ENCODE measurements around the gene CLDN12. TPM values are rescaled to one million over a fixed set of nuclear protein-coding genes. Genes with fewer than 3 reads are reported as not detected.

The CLDN12 gene
- total and polyA plus RNA-seq, 2 of the 4 experiments (the other 2 are of a cell fraction): 33.4 to 46.4 TPM

DNA sequence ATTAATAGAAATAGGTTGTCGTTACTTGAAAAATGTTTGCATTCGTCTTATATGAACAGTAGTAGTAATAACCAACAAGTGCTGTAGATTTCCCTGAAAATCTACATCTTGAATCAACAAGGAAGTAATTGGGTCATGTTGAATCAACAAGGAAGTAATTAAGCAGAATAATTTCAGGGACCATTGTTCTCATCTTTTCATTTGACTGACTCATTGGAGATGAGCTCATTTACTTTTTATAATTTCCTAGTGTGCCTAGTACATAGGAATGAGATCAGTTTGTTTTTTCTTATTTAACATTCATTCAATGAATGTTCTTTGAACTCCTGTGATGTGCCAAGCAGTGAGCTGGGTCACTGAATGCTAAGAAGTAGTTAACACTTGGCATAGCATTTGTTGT is 8.2 kb downstream of the CLDN12 start:
- Histone ChIP-seq H3K27ac (ENCODE audit: insufficient read depth, low read length) (no peak overlapping the region), H2AFZ (replicated peaks; ENCODE audit: low read length, poor library complexity) (no peak overlapping the region), H3K14ac (replicated peaks; ENCODE audit: low read depth, low read length) (no peak overlapping the region), H2BK15ac (ENCODE audit: low read depth, low read length) (no peak overlapping the region), H3K18ac (ENCODE audit: low read depth, low read length) (no peak overlapping the region), H3K36me3 (ENCODE audit: control insufficient read depth, insufficient read depth, low read length) (peaks cover 22% of the 10 kb centered on the region), H3K23ac (ENCODE audit: low read depth, low read length) (no peak overlapping the region), H3K4me1 (ENCODE audit: control insufficient read depth, insufficient read depth, low read length) (no peaks in the 10 kb centered on the region), H4K5ac (ENCODE audit: low read depth, low read length) (no peak overlapping the region), H2BK20ac (ENCODE audit: low read depth, low read length) (no peak overlapping the region), H3K56ac (ENCODE audit: extremely low read depth, insufficient read depth, low read length) (no peak overlapping the region), H2BK120ac (ENCODE audit: low read depth, low read length) (no peak overlapping the region), H3K9me1 (ENCODE audit: insufficient read depth, low read length) (peaks cover 4% of the 10 kb centered on the region; the same call in 1 of the 2 replicates), H4K8ac (ENCODE audit: low read depth in 2 of 2, low read length in 2 of 2) (no peak overlapping the region), H3K4me2 (ENCODE audit: low read depth, low read length) (no peak overlapping the region), H3K4me3 (ENCODE audit: insufficient read depth, low read depth, low read length) (no peak overlapping the region), H4K91ac (ENCODE audit: insufficient read depth, low read depth, low read length) (no peak overlapping the region), H2AK5ac (ENCODE audit: low read depth, low read length) (no peak overlapping the region), H2BK5ac (ENCODE audit: low read depth, low read length, poor library complexity, severe bottlenecking) (no peak overlapping the region), H3K79me1 (ENCODE audit: low read depth in 1 of 2, low read length in 2 of 2) (peaks cover 19 to 30% of the 10 kb centered on the region in 2 experiments), H3K9me3 (ENCODE audit: control insufficient read depth, insufficient read depth, low read length) (no peaks in the 10 kb centered on the region), H3K9ac (ENCODE audit: low read depth, low read length) (no peak overlapping the region), H3K27me3 (ENCODE audit: control insufficient read depth, insufficient read depth, low read length) (no peaks in the 10 kb centered on the region), H2AK9ac (replicated peaks; ENCODE audit: low read depth, low read length, poor library complexity) (no peak overlapping the region), H3K4ac (ENCODE audit: low read depth, low read length) (no peak overlapping the region), H4K20me1 (ENCODE audit: insufficient read depth, low read length) (peaks cover 11% of the 10 kb centered on the region; the same call in 1 of the 2 replicates)
- CTCF ChIA-PET: no interaction called here
- no peak for ATAC-seq (ENCODE audit: low read depth)
- peak; percentile 17 for DNase-seq
- in situ Hi-C loops (cut with MboI; ENCODE audit: low sequenced_read_pairs): no loop called here
- WGBS, 2 experiments (ENCODE audit: extremely low coverage in 2 of 2, insufficient read length in 1 of 2): no CpG with 5 or more reads among the region's 2 CpGs
- TF ChIP-seq, protein P1, sequence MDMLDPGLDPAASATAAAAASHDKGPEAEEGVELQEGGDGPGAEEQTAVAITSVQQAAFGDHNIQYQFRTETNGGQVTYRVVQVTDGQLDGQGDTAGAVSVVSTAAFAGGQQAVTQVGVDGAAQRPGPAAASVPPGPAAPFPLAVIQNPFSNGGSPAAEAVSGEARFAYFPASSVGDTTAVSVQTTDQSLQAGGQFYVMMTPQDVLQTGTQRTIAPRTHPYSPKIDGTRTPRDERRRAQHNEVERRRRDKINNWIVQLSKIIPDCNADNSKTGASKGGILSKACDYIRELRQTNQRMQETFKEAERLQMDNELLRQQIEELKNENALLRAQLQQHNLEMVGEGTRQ (IDR thresholded peaks at IDR 0.05; ENCODE audit: low read depth, low read length): no peak
- TF ChIP-seq MAZ (IDR thresholded peaks at IDR 0.05; ENCODE audit: borderline replicate concordance, low read depth, low read length) (no peak), MXI1 (IDR thresholded peaks at IDR 0.05; ENCODE audit: borderline replicate concordance, low read depth, low read length) (no peak), RAD21 (IDR thresholded peaks at IDR 0.05; ENCODE audit: low read length) (no peak), NFE2L2 (IDR thresholded peaks at IDR 0.05; ENCODE audit: low read depth, low read length) (no peak), FOS (IDR thresholded peaks at IDR 0.05; ENCODE audit: low read depth, low read length) (no peak), RCOR1 (IDR thresholded peaks at IDR 0.05; ENCODE audit: insufficient replicate concordance, low read length) (no peak)
- TF ChIP-seq, protein P2, sequence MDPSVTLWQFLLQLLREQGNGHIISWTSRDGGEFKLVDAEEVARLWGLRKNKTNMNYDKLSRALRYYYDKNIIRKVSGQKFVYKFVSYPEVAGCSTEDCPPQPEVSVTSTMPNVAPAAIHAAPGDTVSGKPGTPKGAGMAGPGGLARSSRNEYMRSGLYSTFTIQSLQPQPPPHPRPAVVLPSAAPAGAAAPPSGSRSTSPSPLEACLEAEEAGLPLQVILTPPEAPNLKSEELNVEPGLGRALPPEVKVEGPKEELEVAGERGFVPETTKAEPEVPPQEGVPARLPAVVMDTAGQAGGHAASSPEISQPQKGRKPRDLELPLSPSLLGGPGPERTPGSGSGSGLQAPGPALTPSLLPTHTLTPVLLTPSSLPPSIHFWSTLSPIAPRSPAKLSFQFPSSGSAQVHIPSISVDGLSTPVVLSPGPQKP (IDR thresholded peaks at IDR 0.05; ENCODE audit: borderline replicate concordance, low read depth, low read length): no peak
- TF ChIP-seq, protein P3, sequence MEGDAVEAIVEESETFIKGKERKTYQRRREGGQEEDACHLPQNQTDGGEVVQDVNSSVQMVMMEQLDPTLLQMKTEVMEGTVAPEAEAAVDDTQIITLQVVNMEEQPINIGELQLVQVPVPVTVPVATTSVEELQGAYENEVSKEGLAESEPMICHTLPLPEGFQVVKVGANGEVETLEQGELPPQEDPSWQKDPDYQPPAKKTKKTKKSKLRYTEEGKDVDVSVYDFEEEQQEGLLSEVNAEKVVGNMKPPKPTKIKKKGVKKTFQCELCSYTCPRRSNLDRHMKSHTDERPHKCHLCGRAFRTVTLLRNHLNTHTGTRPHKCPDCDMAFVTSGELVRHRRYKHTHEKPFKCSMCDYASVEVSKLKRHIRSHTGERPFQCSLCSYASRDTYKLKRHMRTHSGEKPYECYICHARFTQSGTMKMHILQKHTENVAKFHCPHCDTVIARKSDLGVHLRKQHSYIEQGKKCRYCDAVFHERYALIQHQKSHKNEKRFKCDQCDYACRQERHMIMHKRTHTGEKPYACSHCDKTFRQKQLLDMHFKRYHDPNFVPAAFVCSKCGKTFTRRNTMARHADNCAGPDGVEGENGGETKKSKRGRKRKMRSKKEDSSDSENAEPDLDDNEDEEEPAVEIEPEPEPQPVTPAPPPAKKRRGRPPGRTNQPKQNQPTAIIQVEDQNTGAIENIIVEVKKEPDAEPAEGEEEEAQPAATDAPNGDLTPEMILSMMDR (conservative IDR thresholded peaks at IDR 0.05; ENCODE audit: low read depth, low read length): no peak
- POLR2A ChIA-PET (ENCODE audit: unreplicated experiment): no interaction called here
- intact Hi-C loops (cut with micrococcal nuclease): no loop called here
- BruUV-seq (replicated peaks): no TSS peak
- dilution Hi-C loops (cut with HindIII; ENCODE audit: low sequenced_read_pairs, unreplicated experiment): no loop called here

Measured in IMR-90 (cell line).